Mesodermal cell (in vitro differentiated cells): Measurements from ENCODE around the gene CTXN2.

Source experiments
- H3K27ac ChIP-seq: 2 replicates; pipeline ENCODE4 v1.7.0; 2013; ENCODE audit warnings: mild to moderate bottlenecking, low read depth, low read length, moderate library complexity; ENCODE audit not compliant: severe bottlenecking
- H3K36me3 ChIP-seq: 2 replicates; pipeline ENCODE4 v1.7.1; 2013; ENCODE audit warnings: mild to moderate bottlenecking, low read length, moderate library complexity; ENCODE audit not compliant: control insufficient read depth, insufficient read depth
- H3K4me1 ChIP-seq: one replicate; pipeline ENCODE4 v1.7.1; 2013; ENCODE audit warnings: mild to moderate bottlenecking, low read length; ENCODE audit not compliant: insufficient read depth, control insufficient read depth, poor library complexity, severe bottlenecking
- H3K4me3 ChIP-seq: 2 replicates; pipeline ENCODE4 v1.7.0; 2013; ENCODE audit warnings: low read length, control low read depth, mild to moderate bottlenecking; ENCODE audit not compliant: insufficient read depth, poor library complexity, severe bottlenecking; ENCODE audit errors: extremely low read depth
- H3K9me3 ChIP-seq: 2 replicates; pipeline ENCODE4 v1.7.1; 2013; ENCODE audit warnings: mild to moderate bottlenecking, low read length, moderate library complexity; ENCODE audit not compliant: control insufficient read depth
- WGBS, 2 experiments: methylation state at CpG; one replicate each; pipeline ENCODE4 v1.1.5; 2013; ENCODE audit warnings: missing lambda C conversion rate in 2 of 2; ENCODE audit not compliant: insufficient coverage in 2 of 2; 5-methylcytosine and 5-hydroxymethylcytosine counted together

Gene CTXN2

GRCh38 chr15:48176957-48177356 is 14.5 kb upstream of the CTXN2 start:
- WGBS, 2 experiments = no CpG with 5 or more reads among the region's 2 CpGs
- Histone ChIP-seq H3K4me1 (no peaks in the 10 kb centered on the region), H3K9me3 (peaks cover 8% of the 10 kb centered on the region), H3K27ac (no peak overlapping the region), H3K36me3 (no peaks in the 10 kb centered on the region), H3K4me3 (peak overlapping the region; percentile 80)

GRCh38 chr15:48177383-48177765 is 14.1 kb upstream of the CTXN2 start:
- Histone ChIP-seq H3K4me1 (no peaks in the 10 kb centered on the region), H3K27ac (peak overlapping the region; percentile 79), H3K4me3 (peak overlapping the region; percentile 80), H3K9me3 (peaks cover 8% of the 10 kb centered on the region), H3K36me3 (no peaks in the 10 kb centered on the region)
- 2 to 13% methylated on average over 7 to 8 of the region's 10 CpGs for WGBS, 2 experiments

- Histone ChIP-seq H3K4me3 (peak within 1 kb of the TSS; percentile 80), H3K9me3 (peaks cover 8% of the 10 kb centered on the region), H3K36me3 (no peaks in the 10 kb centered on the region), H3K4me1 (no peaks in the 10 kb centered on the region), H3K27ac (peak within 1 kb of the TSS; percentile 79)
- 1% methylated on average over 54 to 65 of the region's 71 CpGs for WGBS, 2 experiments
Measured at GRCh38 chr15:48177766-48178647, 13.5 kb upstream of the CTXN2 start, which contains the start of gene MYEF2. TSS of gene MYEF2 (minus strand) at chr15:48178295. CDS start at chr15:48178237, 58 bp downstream.

GRCh38 chr15:48178648-48178931 is 12.9 kb upstream of the CTXN2 start:
- Histone ChIP-seq H3K36me3 (no peaks in the 10 kb centered on the region), H3K4me1 (no peaks in the 10 kb centered on the region), H3K27ac (no peak overlapping the region), H3K4me3 (peak overlapping the region; percentile 80), H3K9me3 (peaks cover 8% of the 10 kb centered on the region)
- WGBS, 2 experiments = no CpG with 5 or more reads among the region's 1 CpG

- no peaks in the 10 kb centered on the region for H3K4me1 ChIP-seq
- H3K9me3 ChIP-seq = no peaks in the 10 kb centered on the region
- no peaks in the 10 kb centered on the region for H3K36me3 ChIP-seq
- no peak overlapping the region for H3K27ac ChIP-seq
- 71 to 85% methylated on average over 2 of the region's 2 CpGs for WGBS, 2 experiments
- H3K4me3 ChIP-seq = no peak overlapping the region
Measured at GRCh38 chr15:48182749-48183148, 8.7 kb upstream of the CTXN2 start.

GRCh38 chr15:48185529-48185928 is 5.9 kb upstream of the CTXN2 start:
- Histone ChIP-seq H3K27ac (no peak overlapping the region), H3K9me3 (no peaks in the 10 kb centered on the region), H3K4me1 (no peaks in the 10 kb centered on the region), H3K36me3 (no peaks in the 10 kb centered on the region), H3K4me3 (no peak overlapping the region)
- WGBS, 2 experiments = 100% methylated on average over 1 of the region's 3 CpGs

- Histone ChIP-seq H3K4me1 (no peaks in the 10 kb centered on the region), H3K36me3 (no peaks in the 10 kb centered on the region), H3K4me3 (no peak overlapping the region), H3K9me3 (no peaks in the 10 kb centered on the region), H3K27ac (no peak overlapping the region)
- 84 to 100% methylated on average over 3 of the region's 3 CpGs for WGBS, 2 experiments
Measured at GRCh38 chr15:48186271-48186670, 5.2 kb upstream of the CTXN2 start.

GRCh38 chr15:48190932-48191573 is 412 bp upstream of the CTXN2 start:
- Histone ChIP-seq H3K4me1 (no peaks in the 10 kb centered on the region), H3K4me3 (peak overlapping the region; percentile 18), H3K36me3 (no peaks in the 10 kb centered on the region), H3K9me3 (no peaks in the 10 kb centered on the region), H3K27ac (no peak overlapping the region)
- 0 to 20% methylated on average over 2 to 3 of the region's 15 CpGs for WGBS, 2 experiments

GRCh38 chr15:48202068-48202467 is 10.6 kb downstream of the CTXN2 start:
- no peaks in the 10 kb centered on the region for H3K9me3 ChIP-seq
- H3K27ac ChIP-seq = no peak overlapping the region
- H3K4me3 ChIP-seq = no peak overlapping the region
- H3K4me1 ChIP-seq = no peaks in the 10 kb centered on the region
- WGBS, 2 experiments = 86% methylated on average over 1 of the region's 1 CpG; no CpG with 5 or more reads in 1 of the 2 experiments
- H3K36me3 ChIP-seq = no peaks in the 10 kb centered on the region

GRCh38 chr15:48205981-48206380 is 14.5 kb downstream of the CTXN2 start, which contains the start of gene SLC12A1:
TSS of gene SLC12A1 (plus strand) at chr15:48206302. CDS start at chr15:48207720, 1,418 bp downstream.
- no CpG with 5 or more reads among the region's 1 CpG for WGBS, 2 experiments
- Histone ChIP-seq H3K36me3 (no peaks in the 10 kb centered on the region), H3K9me3 (no peaks in the 10 kb centered on the region)

GRCh38 chr15:48221261-48221660 is 29.8 kb downstream of the CTXN2 start:
- Histone ChIP-seq H3K36me3 (no peaks in the 10 kb centered on the region), H3K9me3 (no peaks in the 10 kb centered on the region), H3K4me3 (no peak overlapping the region), H3K27ac (no peak overlapping the region), H3K4me1 (no peaks in the 10 kb centered on the region)
- WGBS, 2 experiments = 86% methylated on average over 1 of the region's 1 CpG; no CpG with 5 or more reads in 1 of the 2 experiments

More at GRCh38 chr15:48205981-48206380, 14.5 kb downstream of the CTXN2 start, which contains the start of gene SLC12A1:
- H3K4me3 ChIP-seq = no peak within 1 kb of the TSS
- no peaks in the 10 kb centered on the region for H3K4me1 ChIP-seq
- H3K27ac ChIP-seq = no peak within 1 kb of the TSS
